HG03558 (cell line): ENCODE results near the gene SINHCAF.

ENCODE experiments used
- ATAC-seq: cut with Tn5 transposase; IDR thresholded peaks from one replicate; pipeline ENCODE4 v1.9.1; 2021; ENCODE audit warnings: moderate number of reproducible peaks; ENCODE audit not compliant: unreplicated experiment; ENCODE audit errors: extremely low read depth

Gene SINHCAF

DNA sequence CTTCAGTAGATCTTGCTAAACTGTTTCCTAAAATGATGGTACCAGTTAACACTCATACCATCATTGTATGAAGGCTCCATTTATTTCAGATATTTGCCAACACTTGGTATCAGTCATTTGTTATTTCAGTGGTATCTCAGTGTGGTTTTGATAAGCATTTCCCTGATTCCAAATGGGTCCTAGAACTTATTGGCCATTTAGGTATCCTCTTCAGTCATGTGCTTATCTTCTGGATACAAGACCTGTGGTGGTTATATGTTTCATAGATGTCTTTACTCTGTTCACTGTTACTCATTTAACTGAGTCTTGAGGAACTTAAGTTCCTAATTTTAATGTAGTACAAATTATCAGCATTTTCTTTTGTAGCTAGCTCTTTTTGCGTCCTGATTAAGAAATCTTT, 13.5 kb downstream of the SINHCAF start:
- ATAC-seq = no peak

GRCh38 chr12:31311634-31312258, 14.2 kb downstream of the SINHCAF start:
- ATAC-seq = no peak

DNA sequence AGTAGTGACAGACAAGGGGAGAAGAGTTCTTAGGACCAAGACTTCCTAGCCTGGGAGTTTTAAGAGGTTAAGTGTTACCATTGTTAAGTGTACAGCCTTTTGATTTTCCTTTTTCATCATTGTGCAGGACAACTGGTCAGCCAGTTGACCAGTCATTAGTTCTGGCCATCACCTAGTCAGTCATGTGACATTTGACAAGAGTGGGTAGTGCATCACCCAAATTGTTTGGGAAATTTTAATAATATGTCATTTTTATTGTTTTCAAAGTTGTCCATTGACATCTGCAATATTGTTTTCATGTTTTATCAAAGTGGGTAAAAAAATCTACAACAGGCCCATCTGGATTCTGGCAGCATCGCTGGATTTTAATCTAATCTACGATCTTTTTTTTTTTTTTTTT, 15.5 kb downstream of the SINHCAF start:
- ATAC-seq = no peak

DNA sequence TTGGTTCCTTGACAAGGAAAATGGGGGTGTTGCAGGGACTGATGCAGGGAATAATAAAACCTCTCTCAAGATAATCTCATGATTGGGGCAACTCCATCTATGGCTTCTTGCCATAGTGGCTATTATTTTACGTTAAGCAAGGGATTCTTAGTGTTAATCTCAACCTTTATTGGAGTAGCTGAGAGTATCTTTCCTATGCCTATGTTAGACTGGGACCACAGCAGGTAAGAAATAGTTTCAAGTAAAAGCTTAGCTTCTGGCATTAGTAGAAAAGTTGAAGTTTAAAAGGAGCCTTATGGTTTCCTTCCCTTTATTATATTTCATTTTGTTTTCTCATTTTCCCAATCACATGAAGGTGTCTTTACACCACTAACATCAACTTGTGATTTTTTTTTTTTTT, 16.7 kb downstream of the SINHCAF start:
- ATAC-seq = no peak

GRCh38 chr12:31308116-31308515, 17.8 kb downstream of the SINHCAF start:
- no peak for ATAC-seq

DNA sequence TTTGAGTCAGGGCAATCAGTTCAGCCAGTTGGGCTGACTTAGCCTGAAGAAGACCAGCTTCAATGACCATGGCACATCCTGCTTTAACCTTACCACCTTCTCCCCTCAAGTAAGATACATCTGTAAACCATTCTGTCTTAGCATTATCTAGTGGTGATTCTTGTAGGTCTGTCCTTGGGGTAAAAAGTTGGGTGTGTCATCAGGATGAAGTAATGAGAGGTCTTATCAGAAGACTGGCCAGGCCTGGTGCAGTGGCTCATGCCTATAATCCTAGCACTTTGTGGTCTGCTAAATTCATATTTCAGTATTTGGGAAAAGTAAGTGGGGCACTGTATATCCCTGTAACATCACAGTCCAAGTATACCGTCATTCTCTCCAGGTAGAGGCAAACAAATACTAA, 19.1 kb downstream of the SINHCAF start:
- ATAC-seq = no peak

GRCh38 chr12:31303466-31303865, 22.5 kb downstream of the SINHCAF start:
- no peak for ATAC-seq

DNA sequence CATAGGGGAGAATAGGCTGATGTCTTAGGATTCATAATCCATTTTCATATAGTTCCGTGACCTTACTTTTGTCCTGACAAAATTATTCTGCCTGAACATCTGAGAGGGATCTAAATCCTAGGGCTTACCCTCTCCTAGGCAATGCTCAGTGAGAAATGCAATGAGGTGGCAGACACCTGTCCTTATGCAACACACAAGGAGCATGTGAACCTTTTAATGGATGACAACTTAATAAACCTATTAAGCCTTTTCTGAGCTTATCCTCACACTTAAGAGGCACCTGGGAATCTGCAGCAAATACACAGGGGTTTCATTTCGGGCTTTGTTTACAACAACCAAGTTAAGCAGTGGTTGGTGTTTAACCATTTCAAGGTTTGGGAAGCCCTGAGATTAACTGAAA, 24.6 kb downstream of the SINHCAF start:
- no peak for ATAC-seq

DNA sequence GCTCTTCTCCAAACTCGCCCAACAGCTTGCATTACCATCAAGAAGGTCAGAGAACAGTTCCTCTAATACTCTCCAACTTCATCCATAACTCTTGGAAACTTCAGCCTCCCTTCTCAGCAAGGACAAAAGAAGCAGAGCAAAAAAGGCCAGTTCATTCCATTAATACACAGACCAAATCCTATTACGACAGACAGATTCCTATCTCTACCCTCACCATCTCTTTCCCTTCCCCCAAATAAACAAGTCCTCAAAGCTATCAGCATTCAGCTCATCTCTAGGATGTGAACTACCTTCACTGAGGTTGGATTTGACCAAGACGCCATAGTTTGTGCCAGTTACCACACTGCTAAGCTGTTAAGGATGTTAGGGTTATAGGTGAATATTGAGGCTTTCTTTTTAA, 25.2 kb downstream of the SINHCAF start:
- ATAC-seq = no peak

DNA sequence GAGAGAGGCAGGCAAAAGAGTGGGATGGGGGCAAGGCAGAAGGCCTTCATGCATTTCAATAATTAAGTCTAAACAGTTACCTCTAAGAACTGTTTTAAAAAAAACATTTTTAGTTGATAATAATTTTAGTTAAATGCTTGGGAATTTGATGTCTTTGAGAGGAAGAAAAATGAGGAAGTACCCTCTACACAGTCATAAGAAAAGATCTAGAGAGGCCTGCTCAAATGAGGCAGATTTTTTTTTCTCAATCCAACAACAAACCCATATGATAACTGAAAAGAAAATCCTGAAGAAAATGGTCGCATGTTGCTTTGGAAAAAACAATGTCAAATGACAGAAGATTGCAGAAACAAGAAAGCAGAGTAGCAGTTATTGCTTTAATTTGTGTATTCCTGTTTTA, 25.6 kb downstream of the SINHCAF start:
- ATAC-seq = no peak

GRCh38 chr12:31298922-31299321, 27.0 kb downstream of the SINHCAF start:
- no peak for ATAC-seq

DNA sequence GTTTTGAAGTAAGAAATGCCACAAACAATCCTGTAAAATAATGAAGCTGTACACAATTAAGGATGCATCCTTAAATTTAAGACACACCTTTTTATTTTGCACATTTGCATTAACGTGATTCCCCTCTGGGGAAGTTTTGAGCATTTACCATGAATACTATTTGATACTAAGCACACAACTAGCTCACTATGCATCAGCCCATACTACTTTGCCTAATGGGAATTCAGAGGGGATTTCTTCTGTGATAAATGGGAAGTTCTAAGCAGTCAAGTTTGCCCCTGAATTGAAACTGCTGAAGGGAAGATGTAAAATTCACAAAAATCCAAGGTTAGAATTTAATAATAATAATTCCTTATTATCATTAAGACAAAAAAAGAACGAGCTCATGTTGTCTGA, 27.4 kb downstream of the SINHCAF start:
- no peak for ATAC-seq

- no peak for ATAC-seq
Measured at GRCh38 chr12:31297572-31298514, 28.1 kb downstream of the SINHCAF start.

DNA sequence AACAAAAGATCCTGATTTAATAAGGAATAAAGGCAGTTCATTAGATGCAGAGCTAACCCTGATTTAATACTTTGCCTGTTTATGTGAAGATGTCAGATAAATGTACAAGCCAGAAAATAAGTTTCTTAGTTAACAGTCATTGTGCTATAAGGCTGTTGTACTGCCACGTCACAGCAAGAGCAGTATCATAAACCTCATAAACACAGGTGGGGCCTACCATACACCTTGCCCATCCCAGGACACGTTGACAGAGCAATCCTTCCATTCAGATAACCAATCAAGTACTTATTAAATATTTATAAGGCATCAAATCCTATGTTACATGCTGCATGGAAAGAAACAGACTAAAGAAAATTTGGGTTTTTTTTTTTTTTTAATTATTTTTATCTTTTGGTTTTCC, 36.5 kb downstream of the SINHCAF start:
- ATAC-seq = no peak

DNA sequence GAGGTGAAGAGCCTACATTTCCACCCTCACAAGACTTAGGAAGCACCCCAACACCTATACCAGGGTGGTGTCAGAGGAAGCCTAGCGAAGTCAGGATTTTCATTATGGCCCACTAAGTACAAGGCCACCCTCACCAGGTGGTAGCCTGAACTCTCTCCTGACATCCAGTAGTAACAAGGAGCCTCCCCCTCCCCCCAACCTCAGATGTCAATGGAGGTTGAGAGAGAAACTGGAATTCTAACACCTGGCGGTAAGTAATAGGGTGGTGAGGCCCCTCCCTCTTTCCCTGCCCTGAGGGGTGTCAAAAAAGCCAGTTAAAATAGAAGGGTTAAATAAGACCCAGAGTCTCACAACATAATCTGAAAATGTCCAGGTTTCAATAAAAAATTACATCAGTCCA, 37.6 kb downstream of the SINHCAF start:
- ATAC-seq = no peak

DNA sequence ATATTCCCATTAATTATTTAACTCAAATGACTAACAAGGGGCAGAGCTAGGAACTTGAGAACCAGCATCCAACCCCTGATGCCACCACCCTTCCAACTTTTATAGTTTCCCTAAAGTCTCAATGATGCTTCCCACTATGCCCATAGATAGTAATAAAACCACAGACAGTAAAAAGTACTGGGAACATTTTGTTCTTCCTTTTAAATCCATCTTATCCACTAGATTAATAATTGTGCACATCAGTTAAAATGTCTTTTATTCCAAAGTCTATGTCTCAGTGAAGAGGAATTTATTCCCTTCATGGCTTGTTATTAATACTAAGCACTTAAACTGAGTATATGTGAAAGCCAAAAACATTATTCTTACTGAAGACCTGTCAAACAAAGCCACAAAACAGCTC, 45.8 kb downstream of the SINHCAF start:
- no peak for ATAC-seq

DNA sequence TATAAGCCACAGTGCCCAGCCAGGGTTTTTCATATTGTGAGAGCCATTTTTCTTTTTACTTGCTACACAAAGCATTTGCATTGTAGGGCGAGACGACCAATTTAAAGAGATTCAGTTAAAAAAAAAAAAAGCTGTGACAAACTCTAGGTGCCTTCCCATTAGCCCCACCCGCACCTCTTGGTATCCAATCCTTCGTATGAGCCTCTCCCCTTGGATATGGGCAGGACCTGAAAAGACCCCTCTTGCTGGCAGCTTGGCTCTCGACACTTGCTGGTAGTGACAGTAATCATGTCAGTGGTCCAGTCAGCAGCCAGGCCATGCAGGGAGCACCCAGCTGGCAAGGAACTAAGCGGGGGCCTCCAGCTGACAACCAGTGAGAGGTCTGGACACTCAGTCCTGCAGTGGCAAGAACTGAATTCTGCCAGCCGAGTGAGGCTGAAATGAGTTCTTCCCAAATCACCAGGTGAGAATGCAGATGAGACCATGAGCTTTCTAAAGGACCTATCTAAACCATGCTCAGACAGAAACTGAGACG, 46.5 kb downstream of the SINHCAF start:
- no peak for ATAC-seq

GRCh38 chr12:31278832-31279231, 47.1 kb downstream of the SINHCAF start:
- ATAC-seq = no peak

- ATAC-seq = no peak
Measured at GRCh38 chr12:31278424-31278823, 47.5 kb downstream of the SINHCAF start.

- no peak for ATAC-seq
Measured at GRCh38 chr12:31277081-31277480, 48.9 kb downstream of the SINHCAF start.

GRCh38 chr12:31275491-31275890, 50.5 kb downstream of the SINHCAF start:
- no peak for ATAC-seq
